Heart left ventricle (tissue), 13 donors: Measurements from ENCODE around the gene EEF1B2.

Experiments
- CTCF ChIP-seq, 12 donors: fragments of 200-600 bp; sonication (generic) in 4 of 12; IDR thresholded peaks; one replicate each; pipeline versions ENCODE4 v1.5.0 to v1.8.0; 2018 to 2022; ENCODE audit warnings: antibody characterized with exemption in 12 of 12, mild to moderate bottlenecking in 5 of 12
- POLR2A ChIP-seq, 2 donors: fragments of 450-650 bp; IDR thresholded peaks; one replicate each; pipeline ENCODE4 v1.6.1; 2017; ENCODE audit warnings: antibody characterized with exemption in 2 of 2, mild to moderate bottlenecking in 2 of 2, moderate library complexity in 2 of 2
- donor health status: ischemic (EF 13 %, LVEDD 7.1; RV severe dilation, severe dysfunction).
- donor health status: DM: no; HTN: yes; CAD: no.
- donor health status: DM: no; HTN: no; CAD: no.
- donor health status: ischemic (EF 25% LVEDD 6.9; RV normal size, moderate dysfunction).
- donor health status: ischemic (EF 25% LVEDD 5.7; RV mildly dilated, moderate dysfunction).
- donor health status: ischemic (EF 35%, LVEDD 5.7; RV mildly dilated, moderate dysfunction).
- donor health status: nonischemic (EF 11% LVEDD 7.7; RV severe dilation, severe dysfunction).
- donor health status: DM: yes; HTN: yes; CAD: no.
- donor health status: PGD.
- donor health status: ischemic (EF 29% LVEDD 5.4; RV normal size, mild dysfunction).
- donor health status: nonischemic (EF 23%, LVEDD 6.1; RV moderate dilation, normal function).

- TF ChIP-seq POLR2A (IDR thresholded peaks at IDR 0.05) (no peak), CTCF (IDR thresholded peaks at IDR 0.05) (no peak)
These were observed 31.0 kb downstream of the EEF1B2 start for GRCh38 chr2:206190689-206191088.
